Measurements from ENCODE around the gene CELSR1.

- TF ChIP-seq CTCF (IDR thresholded peaks at IDR 0.05 in 8 of 11, conservative IDR thresholded peaks at IDR 0.05 in 3 of 11) = no peak
- TF ChIP-seq POLR2A (IDR thresholded peaks at IDR 0.05) = no peak
- no peak for TF ChIP-seq POLR2AphosphoS5 (IDR thresholded peaks at IDR 0.05)
These were observed 40.2 kb upstream of the CELSR1 start for GRCh38 chr22:46577368-46578249.

Measured in spleen (tissue), 7 donors.